Stimulated activated CD4-positive, alpha-beta T cell treated with anti-CD3 and anti-CD28 coated beads, Interleukin-4, amount 100 ng/mL, for 1 hour (primary cell): ENCODE measurements around the gene INPP5F.
A peak's percentile ranks its signal among the peaks of the same experiment; 100 is the strongest.
"Not testable (repeated sequence)": the region's sequence is repeated elsewhere in the genome, so short reads cannot be mapped to it uniquely, and the experiment has no call there.

Experiments
- DNase-seq: peaks from one replicate; pipeline ENCODE4 v3.0.0-alpha.2; 2020

Gene INPP5F

GRCh38 chr10:119742947-119743648 lies 17.2 kb downstream of the INPP5F start:
- no peak for DNase-seq

GRCh38 chr10:119747940-119748339 lies 22.1 kb downstream of the INPP5F start:
- no peak for DNase-seq

- no peak for DNase-seq
These were observed 23.0 kb downstream of the INPP5F start for GRCh38 chr10:119748871-119749270.

GRCh38 chr10:119749455-119749854 lies 23.6 kb downstream of the INPP5F start:
- DNase-seq: no peak

GRCh38 chr10:119750391-119751230 lies 24.8 kb downstream of the INPP5F start:
- peak; percentile 36 for DNase-seq

- no peak for DNase-seq
These were observed 27.5 kb downstream of the INPP5F start for GRCh38 chr10:119753309-119753708.

- DNase-seq: no peak
These were observed 28.2 kb downstream of the INPP5F start for GRCh38 chr10:119754085-119754484.

GRCh38 chr10:119754936-119755335 lies 29.1 kb downstream of the INPP5F start:
- DNase-seq: no peak

- no peak for DNase-seq
These were observed 29.6 kb downstream of the INPP5F start for GRCh38 chr10:119755446-119755845.

- DNase-seq: no peak
These were observed 32.8 kb downstream of the INPP5F start for GRCh38 chr10:119758448-119759195.

GRCh38 chr10:119759832-119760231 lies 34.0 kb downstream of the INPP5F start:
- no peak for DNase-seq

GRCh38 chr10:119761106-119761505 lies 35.3 kb downstream of the INPP5F start:
- DNase-seq: no peak

- DNase-seq: no peak
These were observed 36.2 kb downstream of the INPP5F start for GRCh38 chr10:119762035-119762434.

GRCh38 chr10:119762805-119763798 lies 37.3 kb downstream of the INPP5F start:
- no peak for DNase-seq

- no peak for DNase-seq
These were observed 42.7 kb downstream of the INPP5F start for GRCh38 chr10:119768455-119769094.

GRCh38 chr10:119769886-119770285 lies 44.0 kb downstream of the INPP5F start:
- DNase-seq: no peak

GRCh38 chr10:119770928-119771327 lies 45.1 kb downstream of the INPP5F start:
- DNase-seq: no peak

GRCh38 chr10:119772334-119772733 lies 46.5 kb downstream of the INPP5F start:
- DNase-seq: no peak

GRCh38 chr10:119773041-119773440 lies 47.2 kb downstream of the INPP5F start:
- not testable (repeated sequence) for DNase-seq

GRCh38 chr10:119775529-119775928 lies 49.7 kb downstream of the INPP5F start:
- no peak for DNase-seq

- DNase-seq: no peak
These were observed 50.7 kb downstream of the INPP5F start for GRCh38 chr10:119776536-119776935.

GRCh38 chr10:119777686-119778085 lies 51.8 kb downstream of the INPP5F start:
- no peak for DNase-seq
